Stomach smooth muscle (tissue), 2 donors: Measurements from ENCODE around the gene TTC24.

ENCODE experiments used
- H3K27ac ChIP-seq: one replicate; pipeline ENCODE4 v1.7.0; 2013; ENCODE audit warnings: mild to moderate bottlenecking, low read length, inconsistent platforms
- H3K27me3 ChIP-seq, 2 donors: one replicate each; pipeline ENCODE4 v1.7.0; 2013; ENCODE audit warnings: low read length in 2 of 2; ENCODE audit not compliant: insufficient read depth in 2 of 2, control insufficient read depth in 1 of 2
- H3K36me3 ChIP-seq, 2 donors: one replicate each; pipeline ENCODE4 v1.7.0; 2013; ENCODE audit warnings: low read length in 2 of 2; ENCODE audit not compliant: control insufficient read depth in 2 of 2, insufficient read depth in 2 of 2
- H3K4me1 ChIP-seq: one replicate; pipeline ENCODE4 v1.7.0; 2013; ENCODE audit warnings: low read length; ENCODE audit not compliant: control insufficient read depth, insufficient read depth
- H3K4me3 ChIP-seq, 2 donors: one replicate each; pipeline ENCODE4 v1.7.0; 2013; ENCODE audit warnings: low read length in 2 of 2
- H3K9ac ChIP-seq, 2 donors: one replicate each; pipeline ENCODE4 v1.7.0; 2013; ENCODE audit warnings: low read length in 2 of 2, mild to moderate bottlenecking in 1 of 2
- H3K9me3 ChIP-seq, 2 donors: one replicate each; pipeline ENCODE4 v1.7.0; 2013; ENCODE audit warnings: low read length in 2 of 2; ENCODE audit not compliant: control insufficient read depth in 2 of 2
- donor health status: healthy.
- donor health status: Pancreatic carcinoma.

TTC24 gene

GRCh38 chr1:156553860-156554485 lies 25.6 kb upstream of the TTC24 start:
- H3K27me3 ChIP-seq: no peaks in the 10 kb centered on the region
- H3K9ac ChIP-seq: no peak overlapping the region
- H3K27ac ChIP-seq: peak overlapping the region; percentile 37
- H3K4me1 ChIP-seq: peaks cover 9% of the 10 kb centered on the region
- no peak overlapping the region for H3K4me3 ChIP-seq
- no peaks in the 10 kb centered on the region for H3K9me3 ChIP-seq
- no peaks in the 10 kb centered on the region for H3K36me3 ChIP-seq

GRCh38 chr1:156554971-156555370 lies 24.6 kb upstream of the TTC24 start:
- no peak overlapping the region for H3K27ac ChIP-seq
- H3K4me3 ChIP-seq: no peak overlapping the region
- no peaks in the 10 kb centered on the region for H3K9me3 ChIP-seq
- no peaks in the 10 kb centered on the region for H3K36me3 ChIP-seq
- H3K27me3 ChIP-seq: no peaks in the 10 kb centered on the region
- peaks cover 9% of the 10 kb centered on the region for H3K4me1 ChIP-seq
- H3K9ac ChIP-seq: no peak overlapping the region

GRCh38 chr1:156555715-156556114 lies 23.8 kb upstream of the TTC24 start:
- Histone ChIP-seq H3K9me3 (no peaks in the 10 kb centered on the region), H3K4me3 (no peak overlapping the region), H3K36me3 (no peaks in the 10 kb centered on the region), H3K27ac (no peak overlapping the region), H3K27me3 (no peaks in the 10 kb centered on the region), H3K4me1 (peaks cover 9% of the 10 kb centered on the region), H3K9ac (no peak overlapping the region)

GRCh38 chr1:156556354-156556753 lies 23.2 kb upstream of the TTC24 start:
- no peak overlapping the region for H3K9ac ChIP-seq
- H3K9me3 ChIP-seq: no peaks in the 10 kb centered on the region
- H3K36me3 ChIP-seq: no peaks in the 10 kb centered on the region
- H3K4me3 ChIP-seq: no peak overlapping the region
- peaks cover 9% of the 10 kb centered on the region for H3K4me1 ChIP-seq
- H3K27me3 ChIP-seq: no peaks in the 10 kb centered on the region
- H3K27ac ChIP-seq: no peak overlapping the region

GRCh38 chr1:156559086-156559796 lies 20.3 kb upstream of the TTC24 start:
- Histone ChIP-seq H3K36me3 (no peaks in the 10 kb centered on the region), H3K4me1 (peaks cover 2% of the 10 kb centered on the region), H3K9ac (no peak overlapping the region), H3K27ac (no peak overlapping the region), H3K4me3 (no peak overlapping the region), H3K27me3 (no peaks in the 10 kb centered on the region), H3K9me3 (no peaks in the 10 kb centered on the region)

- Histone ChIP-seq H3K4me3 (no peak overlapping the region), H3K27me3 (no peaks in the 10 kb centered on the region), H3K27ac (no peak overlapping the region), H3K4me1 (no peaks in the 10 kb centered on the region), H3K9me3 (no peaks in the 10 kb centered on the region), H3K9ac (no peak overlapping the region), H3K36me3 (no peaks in the 10 kb centered on the region)
Observed at GRCh38 chr1:156559797-156560385, 19.6 kb upstream of the TTC24 start.

GRCh38 chr1:156560585-156561163 lies 18.8 kb upstream of the TTC24 start:
- Histone ChIP-seq H3K9ac (no peak overlapping the region), H3K36me3 (no peaks in the 10 kb centered on the region), H3K4me1 (no peaks in the 10 kb centered on the region), H3K27ac (no peak overlapping the region), H3K9me3 (no peaks in the 10 kb centered on the region), H3K4me3 (no peak overlapping the region), H3K27me3 (no peaks in the 10 kb centered on the region)

GRCh38 chr1:156565519-156565918 lies 14.0 kb upstream of the TTC24 start:
- H3K4me1 ChIP-seq: no peaks in the 10 kb centered on the region
- no peaks in the 10 kb centered on the region for H3K36me3 ChIP-seq
- peaks cover 0 to 2% of the 10 kb centered on the region in 2 donors for H3K27me3 ChIP-seq
- H3K9me3 ChIP-seq: no peaks in the 10 kb centered on the region
- H3K4me3 ChIP-seq: no peak overlapping the region
- no peak overlapping the region for H3K9ac ChIP-seq
- H3K27ac ChIP-seq: no peak overlapping the region

GRCh38 chr1:156566436-156566835 lies 13.1 kb upstream of the TTC24 start:
- Histone ChIP-seq H3K27me3 (peaks cover 0 to 2% of the 10 kb centered on the region in 2 donors), H3K9me3 (no peaks in the 10 kb centered on the region), H3K36me3 (no peaks in the 10 kb centered on the region), H3K9ac (no peak overlapping the region), H3K4me3 (no peak overlapping the region), H3K27ac (no peak overlapping the region), H3K4me1 (no peaks in the 10 kb centered on the region)

GRCh38 chr1:156571261-156571852 lies 8.2 kb upstream of the TTC24 start:
- Histone ChIP-seq H3K27ac (no peak overlapping the region), H3K36me3 (no peaks in the 10 kb centered on the region), H3K4me3 (no peak overlapping the region), H3K4me1 (peaks cover 13% of the 10 kb centered on the region), H3K27me3 (peaks cover 0 to 5% of the 10 kb centered on the region in 2 donors), H3K9ac (peak overlapping the region in 1 of 2 donors; percentile 55), H3K9me3 (no peaks in the 10 kb centered on the region)
